Stimulated activated CD4-positive, alpha-beta T cell treated with anti-CD3 and anti-CD28 coated beads, Interleukin-1b, Interleukin-23, amount 100 ng/mL, for 4 hours (primary cell): Measurements from ENCODE around the gene PBLD.

Source experiments
- DNase-seq, 2 donors: peaks; one replicate each; pipeline ENCODE4 v3.0.0-alpha.2; 2020; ENCODE audit warnings: low read depth in 2 of 2

PBLD gene

GRCh38 chr10:68332259-68333057 is at the start of gene PBLD:
PBLD (minus strand) TSS chr10:68332928; CDS start chr10:68306844, 26,084 bp downstream.
- peak; percentile 32 to 48 for DNase-seq

GRCh38 chr10:68371604-68372003 is 38.9 kb upstream of the PBLD start:
- no peak for DNase-seq

GRCh38 chr10:68367121-68367520 is 34.4 kb upstream of the PBLD start:
- no peak for DNase-seq

- no peak for DNase-seq
These were observed 33.9 kb upstream of the PBLD start for GRCh38 chr10:68366600-68366999.

GRCh38 chr10:68365611-68366010 is 32.9 kb upstream of the PBLD start:
- no peak for DNase-seq

- no peak for DNase-seq
These were observed 31.6 kb upstream of the PBLD start for GRCh38 chr10:68364101-68364886.

- no peak for DNase-seq
These were observed 29.9 kb upstream of the PBLD start for GRCh38 chr10:68362590-68362989.

- DNase-seq, result no peak
These were observed 26.5 kb upstream of the PBLD start for GRCh38 chr10:68359189-68359588.

- no peak for DNase-seq
These were observed 20.8 kb upstream of the PBLD start for GRCh38 chr10:68353537-68353936.

- DNase-seq, result peak in 1 of 2 donors; percentile 30
These were observed 15.6 kb upstream of the PBLD start for GRCh38 chr10:68348265-68348741.

- DNase-seq, result no peak
These were observed 14.0 kb upstream of the PBLD start for GRCh38 chr10:68346774-68347173.

- no peak for DNase-seq
These were observed 12.9 kb upstream of the PBLD start for GRCh38 chr10:68345621-68346020.

GRCh38 chr10:68342909-68343516 is 10.3 kb upstream of the PBLD start:
- no peak for DNase-seq

GRCh38 chr10:68340358-68341080 is 7.8 kb upstream of the PBLD start:
- no peak for DNase-seq

- DNase-seq, result no peak
These were observed 4.1 kb upstream of the PBLD start for GRCh38 chr10:68336754-68337351.

GRCh38 chr10:68334672-68335467 is 2.1 kb upstream of the PBLD start:
- no peak for DNase-seq

GRCh38 chr10:68333440-68334431 is 1.0 kb upstream of the PBLD start:
- DNase-seq, result no peak

GRCh38 chr10:68333058-68333395 is 299 bp upstream of the PBLD start:
- DNase-seq, result no peak
